Breast epithelium (tissue), 4 donors: ENCODE results near the gene OSBPL5. TPM values are rescaled to one million over a fixed set of nuclear protein-coding genes. Genes with fewer than 3 reads are reported as not detected.

Experiments
- DNase-seq, 2 donors: peaks; one replicate each; pipeline ENCODE4 v3.0.0-alpha.2; 2019; ENCODE audit warnings: low spot score in 2 of 2
- H3K27ac ChIP-seq, 2 donors: fragments of 200-600 bp; sonication (generic) in 1 of 2; one replicate each; pipeline ENCODE4 v1.5.1; 2016 to 2019; ENCODE audit warnings: mild to moderate bottlenecking in 1 of 2
- H3K27me3 ChIP-seq, 2 donors: fragments of 200-600 bp; sonication (generic) in 1 of 2; one replicate each; pipeline versions ENCODE4 v1.5.1 to v1.6.0; 2017 to 2019; ENCODE audit warnings: control low read depth in 1 of 2, mild to moderate bottlenecking in 1 of 2
- H3K36me3 ChIP-seq: fragments of 200-600 bp; one replicate; pipeline ENCODE4 v1.5.1; 2019
- H3K4me1 ChIP-seq, 2 donors: fragments of 200-600 bp; sonication (generic); one replicate each; pipeline ENCODE4 v1.5.1; 2016 to 2019; ENCODE audit warnings: control low read depth in 1 of 2
- H3K4me3 ChIP-seq, 3 donors: fragments of 200-600 bp; sonication (generic); 1 replicate in 2 of 3; 2 replicates in 1 of 3; pipeline ENCODE4 v1.5.1; 2016 to 2019; ENCODE audit warnings: mild to moderate bottlenecking in 3 of 3, moderate library complexity in 2 of 3
- H3K9me3 ChIP-seq, 2 donors: fragments of 200-600 bp; sonication (generic) in 1 of 2; one replicate each; pipeline ENCODE4 v1.5.1; 2016 to 2019; ENCODE audit warnings: control low read depth in 1 of 2
- CTCF ChIP-seq, 3 donors: fragments of 450-650 bp; IDR thresholded peaks; one replicate each; pipeline ENCODE4 v1.5.1; 2016 to 2017; ENCODE audit warnings: antibody characterized with exemption in 3 of 3, mild to moderate bottlenecking in 3 of 3, moderate library complexity in 3 of 3
- POLR2A ChIP-seq: fragments of 450-650 bp; IDR thresholded peaks from one replicate; pipeline ENCODE4 v1.6.1; 2016; ENCODE audit warnings: antibody characterized with exemption, mild to moderate bottlenecking, moderate library complexity
- POLR2AphosphoS5 ChIP-seq, 3 donors: sonication (generic); formaldehyde crosslinking; IDR thresholded peaks; one replicate each; pipeline ENCODE4 v1.6.1; 2017; ENCODE audit warnings: antibody characterized with exemption in 3 of 3
- intact Hi-C: fragments of 100-400 bp; cut with DNase I; formaldehyde crosslinking; loops from one replicate; pipeline ENCODE4 v1.15.1; 2023; ENCODE audit warnings: low total_unique reads
- total RNA-seq, 3 donors: library from RNA; depleted of rRNA; stranded (reverse); fragments of >200 nt; gene quantifications; one replicate each; pipeline ENCODE4 v1.1.0, GENCODE V29; 2016

The OSBPL5 gene
- total RNA-seq, 3 donors from 2014 or later, result 25.3 to 64.2 (median 27.8) TPM

GRCh38 chr11:3049430-3050243 is 115.5 kb downstream of the OSBPL5 start:
- H3K9me3 ChIP-seq, result no peaks in the 10 kb centered on the region
- peak; percentile 73 for DNase-seq
- peak overlapping the region; percentile 81 to 94 for H3K27ac ChIP-seq
- H3K36me3 ChIP-seq, result no peaks in the 10 kb centered on the region
- H3K4me1 ChIP-seq, result peaks cover 8 to 9% of the 10 kb centered on the region in 2 donors
- no peaks in the 10 kb centered on the region for H3K27me3 ChIP-seq
- peak overlapping the region in 1 of 3 donors; percentile 21 for H3K4me3 ChIP-seq
- intact Hi-C loops, result loop anchor here (10.0 kb wide), 1 partner anchor 315 kb away; no protein-coding TSS in a partner anchor
- TF ChIP-seq POLR2AphosphoS5 (IDR thresholded peaks at IDR 0.05) (peak; percentile 57 to 95 (median 75)), CTCF (IDR thresholded peaks at IDR 0.05) (peak in 1 of 3 donors; percentile 34), POLR2A (no peak)

GRCh38 chr11:3047637-3048036 is 117.5 kb downstream of the OSBPL5 start:
- peaks cover 8 to 23% of the 10 kb centered on the region in 2 donors for H3K4me1 ChIP-seq
- H3K4me3 ChIP-seq, result no peak overlapping the region
- no peaks in the 10 kb centered on the region for H3K27me3 ChIP-seq
- no peaks in the 10 kb centered on the region for H3K36me3 ChIP-seq
- intact Hi-C loops, result loop anchor here (10.0 kb wide), 1 partner anchor 317 kb away; no protein-coding TSS in a partner anchor
- no peak overlapping the region for H3K27ac ChIP-seq
- H3K9me3 ChIP-seq, result no peaks in the 10 kb centered on the region
- no peak for DNase-seq
- TF ChIP-seq POLR2AphosphoS5 (IDR thresholded peaks at IDR 0.05) (no peak), CTCF (IDR thresholded peaks at IDR 0.05) (no peak), POLR2A (no peak)

- Histone ChIP-seq H3K27me3 (no peaks in the 10 kb centered on the region), H3K4me1 (peaks cover 8 to 24% of the 10 kb centered on the region in 2 donors), H3K9me3 (no peaks in the 10 kb centered on the region), H3K4me3 (no peak overlapping the region), H3K36me3 (no peaks in the 10 kb centered on the region), H3K27ac (no peak overlapping the region)
- TF ChIP-seq POLR2AphosphoS5 (IDR thresholded peaks at IDR 0.05), result no peak
- TF ChIP-seq CTCF (IDR thresholded peaks at IDR 0.05), result no peak
- TF ChIP-seq POLR2A, result no peak
- intact Hi-C loops, result loop anchor here (10.0 kb wide), 1 partner anchor 318 kb away; no protein-coding TSS in a partner anchor
- no peak for DNase-seq
Observed at GRCh38 chr11:3046641-3047040, 118.5 kb downstream of the OSBPL5 start.

GRCh38 chr11:3046190-3046589 is 118.9 kb downstream of the OSBPL5 start:
- no peaks in the 10 kb centered on the region for H3K9me3 ChIP-seq
- H3K4me3 ChIP-seq, result no peak overlapping the region
- H3K36me3 ChIP-seq, result no peaks in the 10 kb centered on the region
- intact Hi-C loops, result loop anchor here (10.0 kb wide), 1 partner anchor 319 kb away; no protein-coding TSS in a partner anchor
- TF ChIP-seq POLR2AphosphoS5 (IDR thresholded peaks at IDR 0.05) (no peak), CTCF (IDR thresholded peaks at IDR 0.05) (no peak), POLR2A (no peak)
- H3K4me1 ChIP-seq, result peaks cover 8 to 24% of the 10 kb centered on the region in 2 donors
- H3K27me3 ChIP-seq, result no peaks in the 10 kb centered on the region
- H3K27ac ChIP-seq, result peak overlapping the region in 1 of 2 donors; percentile 13
- no peak for DNase-seq

GRCh38 chr11:3044915-3045314 is 120.2 kb downstream of the OSBPL5 start:
- TF ChIP-seq CTCF (IDR thresholded peaks at IDR 0.05), result no peak
- TF ChIP-seq POLR2AphosphoS5 (IDR thresholded peaks at IDR 0.05), result no peak
- TF ChIP-seq POLR2A, result no peak
- intact Hi-C loops, result loop anchor here (10.0 kb wide), 1 partner anchor 320 kb away; no protein-coding TSS in a partner anchor
- no peak overlapping the region for H3K4me3 ChIP-seq
- no peaks in the 10 kb centered on the region for H3K36me3 ChIP-seq
- no peaks in the 10 kb centered on the region for H3K9me3 ChIP-seq
- H3K27me3 ChIP-seq, result no peaks in the 10 kb centered on the region
- H3K4me1 ChIP-seq, result peaks cover 8 to 24% of the 10 kb centered on the region in 2 donors
- peak overlapping the region; percentile 86 to 88 for H3K27ac ChIP-seq
- DNase-seq, result no peak
